ENCODE results near the gene PACS1.
"Not testable (repeated sequence)": the region's sequence is repeated elsewhere in the genome, so short reads cannot be mapped to it uniquely, and the experiment has no call there.

PACS1 gene

DNA sequence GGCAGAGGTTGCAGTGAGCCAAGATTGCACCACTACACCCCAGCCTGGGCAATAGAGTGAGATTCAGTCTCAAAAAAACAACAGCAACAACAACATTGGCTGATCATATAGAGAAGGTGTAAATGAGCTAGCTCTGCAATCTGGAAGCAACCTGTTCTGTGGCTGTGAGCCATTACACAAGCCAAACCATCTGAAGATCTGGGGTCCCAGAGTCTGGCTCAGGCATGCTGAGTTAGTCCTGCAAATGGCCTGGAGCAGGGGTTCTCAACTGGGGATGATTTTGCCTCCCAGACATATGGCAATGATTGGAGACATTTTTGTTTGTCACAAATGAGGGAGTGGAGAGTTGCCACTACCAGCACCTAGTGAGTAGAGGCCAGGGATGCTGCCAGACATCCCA, 156.0 kb downstream of the PACS1 start:
- DNase-seq (ENCODE audit: low read depth), result no peak

DNA sequence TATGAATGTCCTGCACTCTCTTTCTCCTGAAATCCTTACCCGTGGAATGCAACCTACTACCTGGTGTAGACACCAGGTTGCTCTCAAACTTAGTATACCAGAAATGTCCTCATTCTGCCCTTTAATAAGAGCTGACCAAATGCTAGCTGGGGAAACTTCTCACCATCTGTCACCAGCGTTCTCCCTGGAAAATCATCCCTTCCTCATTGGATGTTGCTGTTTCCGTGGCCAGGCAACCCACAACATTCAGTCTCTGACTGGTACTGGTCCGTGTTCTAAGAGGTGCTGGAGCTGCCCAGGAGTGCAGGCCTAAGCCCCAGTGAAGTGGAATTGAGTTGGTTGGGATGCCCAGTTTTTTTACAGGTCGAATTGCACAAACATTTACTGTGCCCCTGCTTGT, 157.6 kb downstream of the PACS1 start:
- DNase-seq (ENCODE audit: low read depth), result no peak

DNA sequence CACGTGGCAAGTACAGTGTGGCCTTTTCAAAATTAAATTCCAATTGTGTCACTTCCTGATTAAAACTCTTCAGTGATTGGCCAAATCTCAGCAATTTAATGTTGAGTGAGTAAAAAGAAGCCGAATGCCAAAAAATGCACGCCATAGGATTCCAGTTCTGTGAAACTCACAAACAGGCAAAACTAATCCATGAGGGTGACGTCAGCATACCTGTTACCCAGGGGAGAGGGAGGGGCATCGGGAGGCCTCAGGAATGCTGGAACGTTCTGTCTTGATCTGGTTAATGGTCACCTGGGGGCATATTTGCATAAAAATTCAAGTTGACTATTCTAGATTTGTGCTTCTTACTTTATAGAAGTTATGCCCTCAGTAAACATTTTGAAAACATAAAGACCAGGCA, 158.4 kb downstream of the PACS1 start:
- no peak for DNase-seq (ENCODE audit: low read depth)

DNA sequence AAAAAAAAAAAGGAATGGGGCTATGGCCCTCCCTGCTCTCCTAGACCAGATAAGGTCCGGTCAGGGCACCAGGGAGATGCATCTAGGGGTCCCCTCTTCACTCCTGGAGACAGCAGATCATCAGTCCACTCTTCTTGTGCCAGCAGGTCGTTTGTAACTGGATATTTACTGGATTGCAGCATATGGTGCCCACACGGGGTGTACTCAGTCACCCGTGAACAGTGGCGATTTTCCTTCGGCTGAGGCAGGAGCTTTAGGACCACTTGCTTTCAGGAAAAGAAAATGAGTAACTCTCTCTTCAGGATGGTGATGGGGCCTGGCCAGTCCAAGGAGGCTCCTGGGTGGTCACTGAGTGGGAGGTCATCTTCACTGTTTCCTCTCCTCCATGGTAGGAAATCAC, 160.1 kb downstream of the PACS1 start:
- DNase-seq (ENCODE audit: low read depth), result no peak

DNA sequence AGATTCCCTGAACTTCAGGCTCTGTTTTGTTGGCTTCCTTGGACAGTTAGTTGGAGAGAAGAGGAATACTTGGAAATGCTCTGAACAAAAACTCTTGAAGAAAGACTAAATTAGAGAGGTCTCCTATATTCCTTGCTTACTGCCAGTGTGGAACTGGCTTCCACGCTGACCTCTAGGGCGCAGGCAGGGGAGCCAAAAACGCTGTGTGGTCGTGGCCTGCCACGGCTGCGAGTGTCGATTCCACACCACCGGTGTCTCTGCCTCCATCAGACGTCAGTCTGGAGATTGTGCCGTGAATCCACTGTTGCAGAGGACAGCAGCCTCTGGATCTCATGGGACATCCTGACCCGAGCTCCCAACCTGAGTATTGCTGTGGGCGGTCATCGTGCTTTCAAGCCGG, 160.9 kb downstream of the PACS1 start:
- DNase-seq (ENCODE audit: low read depth), result no peak

- no peak for DNase-seq (ENCODE audit: low read depth)
These were observed 161.5 kb downstream of the PACS1 start for GRCh38 chr11:66231561-66231960.

- no peak for DNase-seq (ENCODE audit: low read depth)
These were observed 162.7 kb downstream of the PACS1 start for GRCh38 chr11:66232769-66233168.

DNA sequence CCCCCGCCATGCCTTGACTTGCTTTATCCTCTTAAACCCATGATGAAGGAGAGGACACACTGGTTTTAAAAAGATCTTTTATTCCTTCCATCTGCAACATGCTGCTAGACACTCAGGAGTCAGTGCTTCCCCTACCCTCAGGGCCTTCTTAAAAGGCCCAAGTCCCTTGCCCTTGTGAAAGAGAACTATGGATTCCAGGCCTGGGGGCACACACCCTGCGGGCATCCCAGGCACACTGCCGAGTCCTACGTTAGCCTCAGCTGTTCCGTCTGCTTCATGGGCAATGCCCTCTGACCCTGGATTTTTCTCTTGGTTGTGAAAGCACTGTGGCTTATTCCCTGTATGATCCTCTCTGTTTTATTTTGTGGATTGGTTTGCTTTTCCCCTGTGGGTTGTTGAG, 163.2 kb downstream of the PACS1 start:
- DNase-seq (ENCODE audit: low read depth), result no peak

GRCh38 chr11:66235141-66235540, 165.1 kb downstream of the PACS1 start:
- DNase-seq (ENCODE audit: low read depth), result no peak

DNA sequence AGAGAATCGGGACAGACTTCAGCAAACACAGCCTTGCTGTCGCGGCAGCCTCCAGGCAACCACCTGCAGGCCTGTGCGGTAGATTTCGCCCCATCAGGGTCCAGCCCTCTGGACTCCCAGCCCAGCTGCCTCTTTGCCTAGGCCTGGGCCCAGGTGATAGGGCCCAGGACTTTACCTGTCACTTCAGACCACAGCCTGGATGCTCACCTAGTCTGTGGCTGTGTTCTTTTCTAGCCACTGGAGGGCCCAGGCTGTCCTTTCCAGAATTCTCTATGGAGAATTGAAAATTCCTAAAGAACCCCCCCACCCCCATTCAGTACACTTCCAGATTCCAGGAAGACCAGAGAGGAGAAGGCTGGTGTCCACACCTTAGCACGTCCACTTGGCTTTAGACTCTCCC, 167.8 kb downstream of the PACS1 start:
- DNase-seq (ENCODE audit: low read depth), result no peak

- no peak for DNase-seq (ENCODE audit: low read depth)
These were observed 168.8 kb downstream of the PACS1 start for GRCh38 chr11:66238786-66239413.

DNA sequence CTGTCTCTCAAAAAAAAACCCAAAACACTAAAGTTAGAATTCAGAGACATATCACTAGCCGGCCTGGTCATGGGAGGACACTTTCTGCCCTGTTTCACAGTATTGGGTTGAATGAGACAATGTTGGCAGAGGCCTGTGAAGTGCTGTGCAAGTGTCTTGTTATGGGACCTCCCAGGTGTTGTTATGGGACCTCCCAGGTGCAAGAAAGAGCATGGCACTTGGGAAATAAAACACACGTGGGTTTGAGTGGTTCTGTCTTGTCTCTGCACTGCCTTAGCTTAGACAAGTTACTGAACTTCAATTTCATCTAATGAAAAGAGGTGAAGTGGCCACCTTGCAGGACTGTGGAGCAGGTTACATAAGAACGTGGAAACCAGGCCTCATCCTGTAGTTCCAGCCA, 169.4 kb downstream of the PACS1 start:
- no peak for DNase-seq (ENCODE audit: low read depth)

DNA sequence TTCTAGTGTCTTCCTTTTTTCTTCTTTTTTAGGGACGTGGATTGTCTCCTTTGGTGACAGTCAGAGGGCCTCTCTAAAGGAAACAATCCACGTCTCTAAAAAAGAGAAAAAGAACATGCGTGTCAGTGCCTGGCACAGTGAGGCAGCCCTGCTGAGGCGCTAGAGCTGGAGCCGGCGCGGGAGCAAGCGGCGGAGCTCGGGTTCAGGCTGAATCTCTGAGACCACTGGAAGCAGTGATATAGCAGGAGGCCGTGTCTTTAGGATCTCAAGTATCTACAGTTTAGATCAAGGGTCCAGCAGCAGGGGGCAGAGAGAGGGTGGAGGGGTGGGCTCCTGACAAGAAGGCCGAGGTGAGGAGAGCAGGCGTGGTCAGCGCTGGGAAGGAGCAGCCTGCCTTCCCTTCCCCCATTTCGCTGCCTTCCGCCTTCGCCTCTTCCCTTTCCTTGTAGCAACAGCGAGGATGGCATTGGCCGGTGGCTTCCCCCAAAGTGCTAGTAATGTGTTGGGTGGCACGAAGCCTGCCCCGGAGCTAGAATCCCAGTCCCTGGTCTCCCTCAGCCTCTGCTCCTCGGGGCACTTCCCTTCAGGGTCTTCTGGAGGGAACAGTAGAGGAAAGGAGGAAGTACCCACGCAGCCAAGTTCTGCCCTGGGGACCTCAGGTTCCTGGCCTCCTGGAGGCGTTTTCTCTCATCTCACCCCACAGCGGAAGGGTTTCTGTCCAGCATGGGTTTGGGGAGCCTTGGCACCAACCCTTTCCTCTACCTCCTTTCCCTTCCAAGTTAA, 170.1 kb downstream of the PACS1 start:
- no peak for DNase-seq (ENCODE audit: low read depth)

- DNase-seq (ENCODE audit: low read depth), result no peak
These were observed 170.7 kb downstream of the PACS1 start for GRCh38 chr11:66240781-66241136.

DNA sequence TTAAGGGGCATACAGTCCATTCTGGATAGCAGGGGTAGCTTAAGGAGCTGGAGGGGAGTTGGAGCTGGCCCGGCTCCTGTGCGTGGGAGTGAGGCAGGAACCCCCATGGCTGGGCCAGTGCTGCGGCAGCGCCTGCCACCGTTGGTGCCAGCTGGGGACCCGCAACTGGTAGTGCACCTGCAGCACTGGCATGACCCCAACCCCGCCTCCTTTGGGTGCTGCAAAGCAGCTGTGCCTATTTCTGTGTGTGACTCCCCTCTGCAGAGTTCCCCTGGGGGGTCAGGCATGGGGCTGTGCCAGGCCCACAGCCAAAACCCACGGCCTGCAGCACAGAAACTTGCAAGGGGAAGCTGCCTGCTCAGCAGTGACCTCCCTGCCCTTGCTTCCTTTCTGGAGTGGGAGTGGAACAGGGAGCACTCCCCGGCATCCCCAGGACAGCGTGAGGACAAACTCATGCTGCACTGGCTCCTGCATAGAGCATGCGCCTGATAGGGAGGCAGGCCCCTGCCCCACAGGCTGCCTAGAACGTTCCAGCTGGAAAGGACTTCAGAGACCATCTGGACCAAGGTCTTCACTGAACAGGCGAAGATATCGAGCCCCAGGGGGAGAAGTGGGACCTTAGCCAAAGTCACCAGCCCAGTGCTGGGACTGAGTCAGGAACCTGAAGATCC, 172.2 kb downstream of the PACS1 start:
- DNase-seq (ENCODE audit: low read depth), result no peak

DNA sequence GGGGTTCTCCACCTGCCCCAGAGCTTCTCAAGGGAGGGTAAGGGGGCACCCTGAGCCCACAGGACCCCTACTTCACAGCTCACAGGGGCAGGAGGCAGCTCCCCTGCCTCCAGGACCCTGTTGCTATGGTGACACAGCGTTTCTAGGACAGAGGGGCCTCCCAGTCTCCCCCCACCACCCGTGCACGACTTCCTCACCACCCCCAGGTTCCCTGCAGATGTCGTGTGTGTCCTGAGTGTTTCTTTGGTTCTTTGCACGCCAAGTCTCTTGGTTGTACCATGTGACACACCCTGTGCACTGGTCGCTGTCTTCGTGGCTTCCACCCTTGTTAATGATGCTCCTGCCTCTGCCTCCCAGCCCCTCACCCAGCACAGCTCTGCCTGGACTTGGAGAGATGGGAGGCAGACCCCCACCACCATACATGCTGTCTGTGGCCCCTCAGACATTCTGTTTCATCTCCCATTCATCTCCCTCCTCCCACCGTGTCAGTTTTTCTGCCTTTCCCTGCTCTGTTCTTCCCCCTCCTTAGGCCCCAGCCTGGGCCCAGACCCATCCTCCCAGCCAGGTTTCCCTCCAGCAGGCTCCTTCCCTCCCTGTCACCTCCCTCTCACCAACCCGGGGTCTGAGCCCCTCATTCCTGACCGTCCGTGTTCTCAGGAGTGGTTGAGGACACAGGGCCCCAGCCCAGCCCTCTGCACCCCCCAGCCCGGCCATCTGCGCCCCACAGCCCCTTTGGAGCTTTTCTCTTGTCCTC, 173.9 kb downstream of the PACS1 start:
- no peak for DNase-seq (ENCODE audit: low read depth)

GRCh38 chr11:66247295-66247694, 177.2 kb downstream of the PACS1 start:
- no peak for DNase-seq (ENCODE audit: low read depth)

DNA sequence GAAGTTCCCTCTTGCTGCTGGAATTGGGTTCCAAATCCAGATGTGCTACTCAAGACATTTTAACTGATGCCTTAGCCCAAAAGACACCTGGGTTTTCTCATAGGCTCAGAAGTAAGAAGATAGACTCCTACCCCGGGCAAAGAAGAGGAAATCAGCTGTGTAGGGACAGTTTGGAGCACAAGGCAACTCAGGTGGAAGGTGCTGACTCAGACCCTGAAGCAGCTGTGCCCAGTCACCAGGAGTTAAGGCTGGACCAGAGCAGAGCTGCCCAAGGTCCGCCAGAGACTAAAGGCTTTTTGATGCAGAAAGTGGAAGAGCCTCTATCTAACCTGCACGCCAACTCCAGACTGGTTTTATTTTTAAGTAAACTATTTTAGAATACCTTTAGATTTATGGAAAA, 177.7 kb downstream of the PACS1 start:
- no peak for DNase-seq (ENCODE audit: low read depth)

- DNase-seq (ENCODE audit: low read depth), result no peak
These were observed 178.8 kb downstream of the PACS1 start for GRCh38 chr11:66248903-66249302.

- no peak for DNase-seq (ENCODE audit: low read depth)
These were observed 181.7 kb downstream of the PACS1 start for GRCh38 chr11:66251809-66252208.

DNA sequence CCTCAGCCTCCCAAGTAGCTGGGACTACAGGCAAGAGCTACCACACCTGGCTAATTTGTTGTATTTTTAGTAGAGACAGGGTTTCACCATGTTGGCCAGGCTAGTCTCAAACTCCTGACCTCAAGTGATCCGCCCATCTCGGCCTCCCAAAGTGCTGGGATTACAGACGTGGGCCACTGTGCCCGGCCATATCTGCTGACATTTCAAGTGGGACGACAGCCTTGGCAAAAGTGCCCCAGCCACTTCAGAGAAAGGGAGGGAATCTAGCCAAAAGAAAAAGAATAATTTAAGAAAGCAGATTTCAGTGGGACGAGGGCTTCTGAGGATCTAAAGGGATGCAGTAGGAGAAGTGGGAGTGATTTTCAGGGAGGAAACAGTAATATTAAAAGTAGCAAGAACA, 183.0 kb downstream of the PACS1 start:
- DNase-seq (ENCODE audit: low read depth), result not testable (repeated sequence)

- DNase-seq (ENCODE audit: low read depth), result no peak
These were observed 188.4 kb downstream of the PACS1 start for GRCh38 chr11:66258473-66258893.

DNA sequence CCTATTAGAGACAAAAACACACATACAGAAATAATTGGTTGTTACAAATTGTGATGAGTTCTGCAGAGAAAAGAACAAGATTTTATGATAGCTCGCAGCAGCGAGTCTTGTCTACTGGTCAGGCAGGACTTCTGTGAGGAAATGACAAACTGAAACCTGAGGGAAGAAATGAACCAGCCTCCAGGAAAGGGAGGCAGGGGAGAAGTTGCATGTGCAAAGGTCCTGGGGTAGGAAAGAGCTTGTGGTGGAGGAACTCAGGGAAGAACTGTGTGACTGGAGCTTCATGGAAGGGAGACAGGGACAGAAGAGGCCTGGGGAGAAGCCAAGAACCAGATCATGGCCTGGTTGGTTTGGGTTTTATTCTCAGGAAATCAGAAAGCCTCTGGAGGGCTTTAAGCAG, 189.2 kb downstream of the PACS1 start:
- no peak for DNase-seq (ENCODE audit: low read depth)
